ENCODE results near the gene NDE1. TPM values are rescaled to one million over a fixed set of nuclear protein-coding genes. Genes with fewer than 3 reads are reported as not detected.
"Not testable (repeated sequence)": the region's sequence is repeated elsewhere in the genome, so short reads cannot be mapped to it uniquely, and the experiment has no call there.

Gene NDE1
- total RNA-seq, 2 donors from 2014 or later, result 38.5 to 50.3 TPM

DNA sequence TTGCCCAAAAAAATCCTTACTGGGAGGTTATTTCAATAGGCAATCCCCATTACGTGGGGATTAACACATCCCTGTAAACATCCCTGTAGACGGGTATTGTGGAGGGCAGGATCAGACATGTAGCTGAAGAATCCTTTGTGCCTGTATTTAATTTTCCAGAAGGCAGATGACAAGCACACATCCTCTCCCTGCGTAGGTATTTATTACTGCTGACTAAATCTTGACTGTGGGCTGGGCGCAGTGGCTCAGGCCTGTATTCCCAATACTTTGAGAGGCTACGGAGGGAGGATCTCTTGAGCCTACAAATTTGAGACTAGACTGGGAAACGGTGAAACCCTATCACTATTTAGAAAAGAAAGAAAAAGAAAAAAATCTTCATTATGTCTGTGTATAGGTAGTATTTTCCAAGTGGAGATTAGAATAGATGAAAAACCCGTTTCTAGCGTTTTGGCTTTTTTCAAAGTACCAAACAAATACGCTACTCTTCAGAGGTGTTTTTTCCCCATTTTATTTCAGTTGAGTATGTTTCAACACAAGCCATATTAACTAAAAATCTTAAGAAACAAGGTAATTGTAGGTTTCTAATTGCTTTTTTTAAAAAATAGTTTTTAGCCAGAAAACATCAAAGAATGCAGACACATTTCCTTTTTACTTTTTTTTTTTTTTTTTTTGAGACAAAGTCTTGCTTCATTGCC is 5.6 kb upstream of the NDE1 start:
- intact Hi-C loops (cut with DNase I), result no loop called here

DNA sequence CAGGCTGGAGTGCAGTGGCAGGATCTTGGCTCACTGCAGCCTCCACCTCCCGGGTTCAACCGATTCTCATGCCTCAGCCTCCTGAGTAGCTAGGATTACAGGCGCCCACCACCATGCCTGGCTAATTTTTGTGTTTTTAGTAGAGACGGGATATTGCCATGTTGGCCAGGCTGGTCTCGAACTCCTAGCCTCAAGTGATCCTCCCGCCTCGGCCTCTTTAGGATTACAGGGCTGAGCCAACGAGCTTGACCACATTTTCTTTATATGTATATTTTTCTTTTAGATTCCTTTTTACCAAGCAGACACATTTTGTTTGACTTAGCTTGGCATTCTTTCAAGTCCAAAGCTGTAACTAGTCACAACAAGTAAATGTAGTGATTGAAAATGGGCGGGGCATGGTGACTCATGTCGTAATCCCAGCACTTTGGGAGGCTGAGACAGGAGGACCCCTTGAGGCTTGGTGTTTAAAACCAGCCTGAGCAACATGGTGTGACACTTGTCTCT is 5.0 kb upstream of the NDE1 start:
- DNase-seq, result peak; percentile 62
- H3K36me3 ChIP-seq; H3K27me3 ChIP-seq; intact Hi-C loops (cut with DNase I); H3K9me3 ChIP-seq; H3K9ac ChIP-seq (ENCODE audit: low read depth in 2 of 2, low read length in 2 of 2); H3K4me3 ChIP-seq: not testable (repeated sequence)
- H3K4me1 ChIP-seq, result peaks cover 10% of the 10 kb centered on the region
- H3K27ac ChIP-seq, result peak overlapping the region; percentile 96

More for the DNA sequence above, 5.6 kb upstream of the NDE1 start:
- H3K9ac ChIP-seq (ENCODE audit: low read depth in 2 of 2, low read length in 2 of 2), result peak overlapping the region in 1 of 2 donors; percentile 96
- no peak overlapping the region for H3K4me3 ChIP-seq
- H3K36me3 ChIP-seq, result no peaks in the 10 kb centered on the region
- H3K9me3 ChIP-seq, result no peaks in the 10 kb centered on the region
- peaks cover 7% of the 10 kb centered on the region for H3K4me1 ChIP-seq
- peak; percentile 35 for DNase-seq
- no peaks in the 10 kb centered on the region for H3K27me3 ChIP-seq
- peak overlapping the region; percentile 96 for H3K27ac ChIP-seq
- TF ChIP-seq, protein P1, sequence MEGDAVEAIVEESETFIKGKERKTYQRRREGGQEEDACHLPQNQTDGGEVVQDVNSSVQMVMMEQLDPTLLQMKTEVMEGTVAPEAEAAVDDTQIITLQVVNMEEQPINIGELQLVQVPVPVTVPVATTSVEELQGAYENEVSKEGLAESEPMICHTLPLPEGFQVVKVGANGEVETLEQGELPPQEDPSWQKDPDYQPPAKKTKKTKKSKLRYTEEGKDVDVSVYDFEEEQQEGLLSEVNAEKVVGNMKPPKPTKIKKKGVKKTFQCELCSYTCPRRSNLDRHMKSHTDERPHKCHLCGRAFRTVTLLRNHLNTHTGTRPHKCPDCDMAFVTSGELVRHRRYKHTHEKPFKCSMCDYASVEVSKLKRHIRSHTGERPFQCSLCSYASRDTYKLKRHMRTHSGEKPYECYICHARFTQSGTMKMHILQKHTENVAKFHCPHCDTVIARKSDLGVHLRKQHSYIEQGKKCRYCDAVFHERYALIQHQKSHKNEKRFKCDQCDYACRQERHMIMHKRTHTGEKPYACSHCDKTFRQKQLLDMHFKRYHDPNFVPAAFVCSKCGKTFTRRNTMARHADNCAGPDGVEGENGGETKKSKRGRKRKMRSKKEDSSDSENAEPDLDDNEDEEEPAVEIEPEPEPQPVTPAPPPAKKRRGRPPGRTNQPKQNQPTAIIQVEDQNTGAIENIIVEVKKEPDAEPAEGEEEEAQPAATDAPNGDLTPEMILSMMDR (IDR thresholded peaks at IDR 0.05), result no peak

DNA sequence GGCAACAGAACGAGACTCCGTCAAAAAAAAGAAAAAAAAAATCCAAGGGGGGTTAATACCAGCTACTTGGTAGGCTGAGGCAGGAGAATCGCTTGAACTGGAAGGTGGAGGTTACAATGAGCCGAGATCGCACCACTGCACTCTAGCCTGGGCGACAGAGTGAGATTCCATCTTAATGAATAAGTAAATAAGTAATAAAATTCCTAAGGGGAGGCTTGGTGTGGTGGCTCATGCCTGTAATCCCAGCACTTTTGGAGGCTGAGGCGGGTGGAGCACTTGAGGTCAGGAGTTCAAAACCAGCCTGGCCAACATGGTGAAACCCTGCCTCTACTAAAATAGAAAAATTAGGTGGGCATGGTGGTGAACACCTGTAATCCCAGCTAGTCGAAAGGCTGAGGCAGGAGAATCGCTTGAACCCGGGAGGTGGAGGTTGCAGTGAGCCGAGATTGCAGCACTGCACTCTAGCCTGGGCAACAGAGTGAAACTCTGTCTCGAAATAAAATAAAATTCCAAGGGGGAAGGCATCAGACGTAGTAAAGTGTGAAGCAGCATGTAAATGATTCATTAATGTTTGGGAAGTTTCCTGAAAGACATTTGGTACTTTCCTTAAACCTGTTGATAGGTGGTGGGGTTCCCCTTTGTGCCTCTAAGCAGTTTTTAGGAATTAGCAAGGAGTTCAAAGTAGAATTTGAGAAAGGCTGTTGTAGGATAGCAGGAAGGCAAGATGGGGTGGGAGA is 3.3 kb upstream of the NDE1 start:
- H3K9ac ChIP-seq (ENCODE audit: low read depth in 2 of 2, low read length in 2 of 2); H3K4me1 ChIP-seq; H3K9me3 ChIP-seq; H3K36me3 ChIP-seq; DNase-seq; H3K4me3 ChIP-seq; H3K27me3 ChIP-seq; H3K27ac ChIP-seq; intact Hi-C loops (cut with DNase I): not testable (repeated sequence)

DNA sequence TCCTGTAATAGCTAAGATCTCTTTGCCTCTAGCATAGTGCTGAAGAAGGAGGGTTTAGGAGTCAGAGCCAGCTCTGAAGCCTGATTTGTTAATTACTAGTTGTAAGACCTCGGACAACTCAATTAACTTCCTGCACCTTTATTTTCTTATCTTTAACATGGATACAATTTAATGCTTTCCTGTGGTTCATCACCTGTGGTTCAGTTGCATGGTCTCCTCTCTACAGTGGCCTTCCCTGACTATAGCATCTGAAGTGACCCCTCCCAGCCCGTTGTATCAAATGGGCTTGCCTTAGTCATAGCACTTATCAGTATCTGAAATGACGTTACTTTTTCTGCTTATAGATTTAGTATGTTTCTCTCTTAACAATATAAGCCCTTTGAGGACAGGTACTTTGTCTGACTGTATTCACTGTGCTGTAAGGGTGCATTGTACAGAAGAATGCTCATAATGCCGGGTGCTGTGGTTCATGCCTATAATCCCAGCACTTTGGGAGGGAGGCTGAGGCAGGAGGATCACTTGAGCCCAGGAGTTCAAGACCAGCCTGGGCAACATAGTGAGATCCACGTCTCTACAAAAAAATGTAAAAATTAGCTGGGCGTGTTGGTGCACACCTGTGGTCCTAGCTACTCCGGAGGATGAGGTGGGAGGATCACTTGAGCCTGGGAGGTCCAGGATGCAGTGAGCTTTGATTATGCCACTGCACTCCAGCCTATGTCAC is 2.6 kb upstream of the NDE1 start:
- intact Hi-C loops (cut with DNase I), result no loop called here
- no peak for DNase-seq
- Histone ChIP-seq H3K4me1 (peaks cover 4% of the 10 kb centered on the region), H3K27ac (no peak overlapping the region), H3K4me3 (no peak overlapping the region), H3K9ac (ENCODE audit: low read depth in 2 of 2, low read length in 2 of 2) (no peak overlapping the region), H3K36me3 (no peaks in the 10 kb centered on the region), H3K27me3 (no peaks in the 10 kb centered on the region), H3K9me3 (no peaks in the 10 kb centered on the region)
- TF ChIP-seq, protein P1 (IDR thresholded peaks at IDR 0.05), result no peak

DNA sequence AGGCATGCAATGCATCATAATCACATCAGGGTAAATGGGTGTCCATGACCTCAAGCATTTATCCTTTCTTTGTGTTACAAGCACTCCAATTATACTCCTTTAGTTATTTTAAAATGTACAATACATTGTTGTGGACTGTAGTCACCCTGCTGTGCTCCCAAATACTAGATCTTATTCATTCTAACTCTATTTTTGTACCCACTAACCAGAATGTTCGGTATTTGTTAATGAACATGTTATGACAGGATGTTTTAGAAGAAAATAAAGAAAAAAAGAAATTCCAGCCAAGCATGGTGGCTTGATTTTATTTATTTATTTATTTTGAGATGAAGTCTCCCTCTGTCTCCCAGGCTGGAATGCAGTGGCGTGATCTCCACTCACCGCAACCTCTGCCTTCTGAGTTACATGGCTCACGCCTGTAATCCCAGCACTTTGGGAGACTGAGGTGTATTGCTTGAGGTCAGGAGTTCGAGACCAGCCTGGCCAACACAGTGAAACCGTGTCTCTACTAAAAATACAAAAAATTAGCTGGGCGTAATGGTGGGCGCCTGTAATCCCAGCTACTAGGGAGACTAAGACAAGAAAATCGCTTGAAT is 1.8 kb upstream of the NDE1 start:
- intact Hi-C loops (cut with DNase I), result no loop called here
- H3K9ac ChIP-seq (ENCODE audit: low read depth in 2 of 2, low read length in 2 of 2), result no peak overlapping the region
- no peak for DNase-seq
- TF ChIP-seq, protein P1 (IDR thresholded peaks at IDR 0.05), result no peak
- H3K9me3 ChIP-seq, result no peaks in the 10 kb centered on the region
- peaks cover 4% of the 10 kb centered on the region for H3K4me1 ChIP-seq
- H3K27me3 ChIP-seq, result no peaks in the 10 kb centered on the region
- H3K27ac ChIP-seq, result no peak overlapping the region
- H3K36me3 ChIP-seq, result no peaks in the 10 kb centered on the region
- no peak overlapping the region for H3K4me3 ChIP-seq

DNA sequence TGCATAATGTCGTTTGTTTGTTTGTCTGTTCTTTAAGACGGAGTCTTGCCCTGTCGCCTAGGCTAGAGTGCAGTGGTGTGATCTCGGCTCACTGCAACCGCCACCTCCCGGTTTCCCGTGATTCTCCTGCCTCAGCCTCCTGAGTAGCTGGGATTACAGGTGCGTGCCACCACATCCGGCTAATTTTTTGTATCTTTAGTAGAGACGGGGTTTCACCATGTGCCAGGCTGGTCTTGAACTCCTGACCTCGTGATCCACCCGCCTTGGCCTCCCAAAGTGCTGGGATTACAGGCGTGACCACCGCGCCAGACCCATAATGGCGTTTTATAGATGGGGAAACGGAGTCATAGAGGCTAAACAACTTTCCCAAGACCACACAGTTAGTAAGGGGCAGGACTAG is 734 bp upstream of the NDE1 start:
- H3K27me3 ChIP-seq; intact Hi-C loops (cut with DNase I); DNase-seq; H3K4me1 ChIP-seq; H3K9me3 ChIP-seq; H3K36me3 ChIP-seq: not testable (repeated sequence)
- Histone ChIP-seq H3K4me3 (peak overlapping the region; percentile 100), H3K27ac (peak overlapping the region; percentile 86), H3K9ac (ENCODE audit: low read depth in 2 of 2, low read length in 2 of 2) (peak overlapping the region in 1 of 2 donors; percentile 82)
